Activated CD4-positive, alpha-beta memory T cell treated with anti-CD3 and anti-CD28 coated beads, Interleukin-2, amount 10 ng/mL, durations not matched to agents 7 days and 5 days (primary cell): Measurements from ENCODE around the gene RAB40C. TPM values are rescaled to one million over a fixed set of nuclear protein-coding genes. Genes with fewer than 3 reads are reported as not detected.

Source experiments
- CTCF ChIA-PET: fragments of 350-600 bp; sonication (Branson Sonifier 250); formaldehyde crosslinking; loops from one replicate; lab custom pipeline; 2021; ENCODE audit warnings: antibody characterized with exemption, inconsistent platforms; lab: Charles Lee
- POLR2A ChIA-PET: fragments of 350-600 bp; sonication (Branson Sonifier 250); formaldehyde crosslinking; loops from one replicate; lab custom pipeline; 2021; ENCODE audit warnings: antibody characterized with exemption; lab: Charles Lee
- DNase-seq: peaks from one replicate; pipeline ENCODE4 v3.0.0-alpha.2; 2020
- H3K27ac Mint-ChIP-seq: one replicate; pipeline ENCODE4 v1.8.0; 2021; ENCODE audit warnings: mild to moderate bottlenecking, mixed read lengths
- H3K27me3 Mint-ChIP-seq: one replicate; pipeline ENCODE4 v1.8.0; 2021; ENCODE audit warnings: mixed read lengths
- H3K36me3 Mint-ChIP-seq: one replicate; pipeline ENCODE4 v1.8.0; 2021; ENCODE audit warnings: low read depth, mixed read lengths
- H3K4me1 Mint-ChIP-seq: one replicate; pipeline ENCODE4 v1.8.0; 2021; ENCODE audit warnings: mixed read lengths
- H3K4me3 Mint-ChIP-seq: one replicate; pipeline ENCODE4 v1.8.0; 2021; ENCODE audit warnings: mild to moderate bottlenecking, mixed read lengths
- H3K9me3 Mint-ChIP-seq: one replicate; pipeline ENCODE4 v1.8.0; 2021; ENCODE audit warnings: mixed read lengths
- total RNA-seq, 2 experiments: library from RNA; stranded (reverse); gene quantifications; one replicate each; pipeline ENCODE4 v1.2.3, GENCODE V29; 2021

RAB40C gene
- total RNA-seq, 2 experiments from 2014 or later: 12.2 to 14.2 TPM

- H3K27ac Mint-ChIP-seq: no peak overlapping the region
- no peak for DNase-seq
- H3K27me3 Mint-ChIP-seq: no peaks in the 10 kb centered on the region
- H3K36me3 Mint-ChIP-seq: peaks cover 14% of the 10 kb centered on the region
- CTCF ChIA-PET: no interaction called here
- peaks cover 21% of the 10 kb centered on the region for H3K4me1 Mint-ChIP-seq
- H3K4me3 Mint-ChIP-seq: no peak overlapping the region
- no peaks in the 10 kb centered on the region for H3K9me3 Mint-ChIP-seq
- POLR2A ChIA-PET: interaction anchor here (1.7 to 2.6 kb wide), 3 partner anchors 9 to 25 kb away, joined by 5 to 9 read pairs (median 6); partner anchors contain the start of genes JMJD8 and WDR90
These were observed 84.5 kb downstream of the RAB40C start for GRCh38 chr16:674214-674881.

DNA sequence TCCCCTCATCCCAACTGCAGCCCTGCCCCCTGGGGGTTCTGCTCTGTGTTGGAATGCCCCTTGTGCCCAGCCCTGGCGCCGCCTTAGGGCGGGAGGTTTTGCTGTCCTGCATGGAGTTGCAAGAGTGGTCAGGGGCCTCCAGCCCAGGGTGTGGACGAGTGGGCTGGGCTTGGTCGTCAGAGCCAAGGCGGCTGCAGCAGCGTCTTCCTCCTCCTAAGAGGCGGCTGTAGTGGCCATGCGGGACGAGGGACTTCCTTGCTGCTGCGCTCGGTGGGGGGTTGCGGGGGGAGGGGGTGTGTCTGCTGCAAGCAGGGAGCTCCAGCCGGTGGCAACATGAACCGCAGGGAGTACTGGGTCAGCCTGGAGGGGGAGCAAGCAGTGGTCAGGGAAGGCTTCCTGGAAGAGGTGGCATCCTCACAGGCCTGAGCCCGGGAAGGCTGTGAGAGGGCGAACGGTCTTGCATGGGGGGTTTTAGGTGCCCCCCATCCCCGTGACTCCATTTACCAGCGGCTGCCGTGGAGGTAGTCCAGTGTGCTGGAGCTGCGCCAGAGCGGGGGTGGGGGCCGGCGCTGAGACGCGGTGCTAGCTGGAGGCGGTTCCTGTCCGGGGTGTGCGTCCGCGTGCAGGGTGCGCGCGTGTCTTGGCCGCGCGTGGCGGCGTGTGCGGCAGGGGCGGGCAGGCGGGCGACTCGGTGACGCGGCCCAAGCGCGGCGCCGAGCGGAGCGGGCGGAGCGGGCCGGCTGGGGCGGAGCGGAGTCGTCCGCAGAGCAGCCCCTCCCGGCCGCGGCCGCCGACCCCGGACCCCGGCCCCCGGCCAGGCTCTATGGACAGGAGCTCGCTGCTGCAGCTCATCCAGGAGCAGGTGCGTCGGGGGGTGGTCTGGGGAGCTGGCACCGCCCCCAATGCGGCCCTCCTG lies 85.4 kb downstream of the RAB40C start, which contains the start of gene RHBDL1:
RHBDL1 (plus strand) TSS at position 704 of the 916 bp plus-strand sequence; CDS start at position 824, 120 bp downstream.
- DNase-seq: no peak
- Mint-ChIP-seq H3K9me3 (no peaks in the 10 kb centered on the region), H3K36me3 (peaks cover 10% of the 10 kb centered on the region), H3K4me3 (no peak within 1 kb of the TSS), H3K27ac (no peak within 1 kb of the TSS), H3K27me3 (no peaks in the 10 kb centered on the region), H3K4me1 (peaks cover 20% of the 10 kb centered on the region)
- ChIA-PET CTCF (interaction anchor here (1.0 to 1.7 kb wide), 3 partner anchors 7 to 28 kb away, joined by 3 to 4 read pairs (median 4); partner anchors contain the start of genes RHOT2 and WDR24), POLR2A (interaction anchor here (1.0 to 2.9 kb wide), 7 partner anchors 8 to 26 kb away, joined by 4 to 18 read pairs (median 7); partner anchors contain the start of genes JMJD8, RHOT2, WDR24 and WDR90)

GRCh38 chr16:675884-676564 lies 86.2 kb downstream of the RAB40C start:
- CTCF ChIA-PET: interaction anchor here (0.6 to 1.7 kb wide), 4 partner anchors 8 to 1374 kb away, joined by 3 to 5 read pairs (median 4); partner anchors contain the start of genes RHOT2 and WDR24
- DNase-seq: no peak
- no peaks in the 10 kb centered on the region for H3K9me3 Mint-ChIP-seq
- no peak overlapping the region for H3K4me3 Mint-ChIP-seq
- H3K4me1 Mint-ChIP-seq: peaks cover 22% of the 10 kb centered on the region
- no peak overlapping the region for H3K27ac Mint-ChIP-seq
- H3K27me3 Mint-ChIP-seq: no peaks in the 10 kb centered on the region
- peaks cover 10% of the 10 kb centered on the region for H3K36me3 Mint-ChIP-seq
- POLR2A ChIA-PET: interaction anchor here (1.0 to 2.9 kb wide), 7 partner anchors 8 to 27 kb away, joined by 4 to 18 read pairs (median 7); partner anchors contain the start of genes JMJD8, RHOT2, WDR24 and WDR90

DNA sequence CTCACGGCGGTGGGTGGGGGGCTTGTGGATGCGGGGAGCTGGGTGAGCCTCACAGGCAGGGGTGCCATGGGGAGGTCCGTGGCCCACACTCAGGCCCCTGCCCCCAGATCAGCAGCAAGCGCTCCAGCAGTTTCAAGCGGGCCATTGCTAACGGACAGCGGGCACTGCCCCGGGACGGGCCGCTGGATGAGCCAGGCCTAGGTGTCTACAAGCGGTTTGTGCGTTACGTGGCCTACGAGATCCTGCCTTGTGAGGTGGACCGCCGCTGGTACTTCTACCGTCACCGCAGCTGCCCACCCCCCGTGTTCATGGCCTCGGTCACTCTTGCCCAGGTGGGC lies 86.7 kb downstream of the RAB40C start:
- H3K4me1 Mint-ChIP-seq: peaks cover 27% of the 10 kb centered on the region
- ChIA-PET CTCF (interaction anchor here (0.6 to 1.7 kb wide), 2 partner anchors 9 to 1374 kb away, joined by 4 to 5 read pairs; partner anchors contain the start of gene RHOT2), POLR2A (interaction anchor here (1.0 to 2.9 kb wide), 5 partner anchors 8 to 19 kb away, joined by 4 to 18 read pairs (median 9); partner anchors contain the start of genes JMJD8, RHOT2 and WDR24)
- no peaks in the 10 kb centered on the region for H3K9me3 Mint-ChIP-seq
- no peaks in the 10 kb centered on the region for H3K27me3 Mint-ChIP-seq
- H3K4me3 Mint-ChIP-seq: no peak overlapping the region
- H3K36me3 Mint-ChIP-seq: peaks cover 10% of the 10 kb centered on the region
- no peak overlapping the region for H3K27ac Mint-ChIP-seq
- DNase-seq: no peak

DNA sequence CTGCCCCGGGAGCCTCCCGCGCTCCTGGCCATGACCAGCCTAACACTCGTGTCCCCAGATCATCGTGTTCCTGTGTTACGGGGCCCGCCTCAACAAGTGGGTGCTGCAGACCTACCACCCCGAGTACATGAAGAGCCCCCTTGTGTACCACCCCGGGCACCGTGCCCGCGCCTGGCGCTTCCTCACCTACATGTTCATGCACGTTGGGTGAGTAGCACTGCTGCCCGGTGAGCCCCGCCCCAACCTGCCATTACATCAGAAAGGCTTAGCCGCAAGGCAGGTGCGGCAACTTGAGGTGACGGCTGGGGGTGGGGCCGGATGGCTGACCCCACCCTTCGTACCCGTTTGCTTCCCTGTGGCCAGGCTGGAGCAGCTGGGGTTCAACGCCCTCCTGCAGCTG lies 87.0 kb downstream of the RAB40C start:
- peak; percentile 45 for DNase-seq
- Mint-ChIP-seq H3K27me3 (no peaks in the 10 kb centered on the region), H3K36me3 (peaks cover 13% of the 10 kb centered on the region), H3K27ac (no peak overlapping the region), H3K4me3 (no peak overlapping the region), H3K4me1 (peaks cover 30% of the 10 kb centered on the region), H3K9me3 (no peaks in the 10 kb centered on the region)
- CTCF ChIA-PET: interaction anchor here (0.6 to 1.7 kb wide), 2 partner anchors 9 to 1373 kb away, joined by 4 to 5 read pairs; partner anchors contain the start of gene RHOT2
- POLR2A ChIA-PET: interaction anchor here (0.6 to 2.9 kb wide), 3 partner anchors 14 to 908 kb away, joined by 3 to 18 read pairs (median 7); partner anchors contain the start of gene WDR24

DNA sequence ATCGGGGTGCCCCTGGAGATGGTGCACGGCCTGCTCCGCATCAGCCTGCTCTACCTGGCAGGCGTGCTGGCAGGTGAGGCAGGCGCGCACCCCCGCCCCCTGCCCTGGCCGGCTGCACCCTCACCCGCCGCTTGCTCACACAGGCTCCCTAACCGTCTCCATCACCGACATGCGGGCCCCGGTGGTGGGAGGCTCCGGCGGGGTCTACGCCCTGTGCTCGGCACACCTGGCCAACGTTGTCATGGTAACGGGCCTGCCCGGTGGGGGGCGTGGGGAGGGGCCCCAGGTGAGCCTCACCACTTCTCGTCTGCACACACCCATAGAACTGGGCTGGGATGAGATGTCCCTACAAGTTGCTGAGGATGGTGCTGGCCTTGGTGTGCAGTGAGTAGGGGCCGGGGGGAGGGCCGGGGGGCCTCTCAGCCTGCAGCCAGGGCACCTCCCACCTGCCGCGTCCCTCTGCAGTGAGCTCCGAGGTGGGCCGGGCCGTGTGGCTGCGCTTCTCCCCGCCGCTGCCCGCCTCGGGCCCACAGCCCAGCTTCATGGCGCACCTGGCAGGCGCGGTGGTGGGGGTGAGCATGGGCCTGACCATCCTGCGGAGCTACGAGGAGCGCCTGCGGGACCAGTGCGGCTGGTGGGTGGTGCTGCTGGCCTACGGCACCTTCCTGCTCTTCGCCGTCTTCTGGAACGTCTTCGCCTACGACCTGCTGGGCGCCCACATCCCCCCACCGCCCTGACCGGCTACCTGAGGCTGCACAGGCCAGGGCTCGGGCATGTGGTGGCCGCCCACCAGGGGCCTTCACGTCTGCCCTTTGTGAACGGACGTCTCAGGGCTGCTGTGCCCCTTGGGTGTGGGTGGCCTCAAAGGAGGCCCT lies 87.7 kb downstream of the RAB40C start:
- DNase-seq: no peak
- Mint-ChIP-seq H3K4me3 (no peak overlapping the region), H3K4me1 (peaks cover 36% of the 10 kb centered on the region), H3K9me3 (no peaks in the 10 kb centered on the region), H3K27ac (no peak overlapping the region), H3K27me3 (no peaks in the 10 kb centered on the region), H3K36me3 (peaks cover 17% of the 10 kb centered on the region)
- POLR2A ChIA-PET: interaction anchor here (0.6 to 4.9 kb wide), 5 partner anchors 8 to 907 kb away, joined by 3 to 35 read pairs (median 18); partner anchors contain the start of genes RHOT2 and WDR24
- CTCF ChIA-PET: no interaction called here

DNA sequence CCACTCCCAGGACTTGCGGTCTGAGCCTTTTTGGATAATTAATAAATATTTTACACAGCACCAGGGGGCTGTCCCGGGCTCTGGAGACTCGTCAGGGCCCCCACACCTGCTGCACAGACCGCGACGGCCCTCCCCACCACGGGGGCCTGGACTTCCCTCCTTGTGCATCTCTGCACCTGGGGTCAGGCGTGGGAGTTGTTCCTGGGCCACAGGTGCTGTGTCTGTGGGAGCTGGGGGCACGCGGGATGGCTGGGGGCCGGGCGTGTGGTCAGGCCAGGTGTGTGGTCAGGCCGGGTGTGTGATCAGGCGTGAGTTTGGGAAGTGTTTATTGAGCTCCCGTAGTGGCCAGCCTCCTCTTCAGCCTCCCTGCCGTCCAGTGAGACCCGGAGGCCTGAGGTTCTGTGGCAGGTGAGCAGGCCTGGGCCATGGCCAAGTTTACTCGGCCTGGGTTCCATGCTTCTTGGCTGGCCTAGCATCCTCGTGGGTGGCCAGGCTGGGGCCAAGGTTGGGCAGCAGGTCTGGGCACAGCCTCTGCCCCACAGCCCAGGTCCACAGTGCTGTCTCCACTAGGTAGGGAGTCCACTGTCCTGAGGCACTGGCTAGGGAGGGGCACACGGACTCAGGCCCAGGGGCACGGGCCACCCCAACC lies 88.5 kb downstream of the RAB40C start:
- H3K4me3 Mint-ChIP-seq: peak overlapping the region; percentile 68

More for the DNA sequence above, 88.5 kb downstream of the RAB40C start:
- ChIA-PET POLR2A (interaction anchor here (1.0 to 4.9 kb wide), 5 partner anchors 9 to 30 kb away, joined by 3 to 35 read pairs (median 5); partner anchors contain the start of genes RHOT2 and WDR24), CTCF (no interaction called here)
- H3K4me1 Mint-ChIP-seq: peaks cover 44% of the 10 kb centered on the region
- no peaks in the 10 kb centered on the region for H3K9me3 Mint-ChIP-seq
- no peak for DNase-seq
- no peak overlapping the region for H3K27ac Mint-ChIP-seq
- H3K36me3 Mint-ChIP-seq: peaks cover 18% of the 10 kb centered on the region
- no peaks in the 10 kb centered on the region for H3K27me3 Mint-ChIP-seq

Other genes starting within 250 kb of the RAB40C start
- gene AXIN1, start 237.3 kb upstream of the RAB40C start, total RNA-seq: 10 to 100 TPM; 25.4 to 25.7 TPM
- gene MRPL28, start 219.5 kb upstream of the RAB40C start, total RNA-seq: 10 to 100 TPM; 71.4 to 72.6 TPM
- gene PGAP6, start 208.1 kb upstream of the RAB40C start, total RNA-seq: 10 to 100 TPM; 59.2 to 59.9 TPM
- 10 to 100 TPM; 33.9 to 34.0 TPM for gene NME4, start 192.9 kb upstream of the RAB40C start, total RNA-seq
- gene DECR2, start 188.2 kb upstream of the RAB40C start, total RNA-seq: 1 to 10 TPM; 3.0 to 3.3 TPM
- 10 to 100 TPM; 21.2 to 25.4 TPM for gene RAB11FIP3, start 164.4 kb upstream of the RAB40C start, total RNA-seq
- gene CAPN15, start 62.4 kb upstream of the RAB40C start, total RNA-seq: 10 to 100 TPM; 91.7 to 93.4 TPM
- not detected for gene PRR35, start 29.7 kb upstream of the RAB40C start, total RNA-seq
- 1 to 10 TPM; 2.3 to 2.6 TPM for gene NHLRC4, start 23.1 kb upstream of the RAB40C start, total RNA-seq
- gene PIGQ, start 20.1 kb upstream of the RAB40C start, total RNA-seq: 10 to 100 TPM; 33.7 to 35.1 TPM
- under 1 TPM; 0.10 to 0.13 TPM for gene WFIKKN1, start 40.9 kb downstream of the RAB40C start, total RNA-seq
- gene METTL26, start 46.2 kb downstream of the RAB40C start, total RNA-seq: 10 to 100 TPM; 66.6 to 67.5 TPM
- 10 to 100 TPM; 20.3 to 22.8 TPM for gene MCRIP2, start 51.8 kb downstream of the RAB40C start, total RNA-seq
- gene WDR90, start 59.3 kb downstream of the RAB40C start, total RNA-seq: 10 to 100 TPM; 58.0 to 58.4 TPM
- gene RHOT2, start 78.1 kb downstream of the RAB40C start, total RNA-seq: 100 to 1,000 TPM; 140 to 141 TPM
- gene RHBDL1, start 85.6 kb downstream of the RAB40C start, total RNA-seq: 1 to 10 TPM; 1.5 TPM
- gene STUB1, start 90.3 kb downstream of the RAB40C start, total RNA-seq: 10 to 100 TPM; 63.9 to 78.3 TPM
- 10 to 100 TPM; 27.1 to 27.2 TPM for gene JMJD8, start 94.3 kb downstream of the RAB40C start, total RNA-seq
- gene WDR24, start 100.3 kb downstream of the RAB40C start, total RNA-seq: 10 to 100 TPM; 18.1 to 18.7 TPM
- gene FBXL16, start 115.7 kb downstream of the RAB40C start, total RNA-seq: 10 to 100 TPM; 30.9 to 34.6 TPM
- 1 to 10 TPM; 4.4 to 6.2 TPM for gene METRN, start 125.1 kb downstream of the RAB40C start, total RNA-seq
- gene ANTKMT, start 131.1 kb downstream of the RAB40C start, total RNA-seq: 1 to 10 TPM; 8.4 to 9.3 TPM
- 1 to 10 TPM; 1.9 to 2.3 TPM for gene CCDC78, start 136.4 kb downstream of the RAB40C start, total RNA-seq
- 1 to 10 TPM; 8.9 to 9.1 TPM for gene HAGHL, start 137.0 kb downstream of the RAB40C start, total RNA-seq
- 10 to 100 TPM; 34.0 to 34.8 TPM for gene CIAO3, start 150.9 kb downstream of the RAB40C start, total RNA-seq
- gene MSLN, start 170.7 kb downstream of the RAB40C start, total RNA-seq: not detected
- gene RPUSD1, start 198.3 kb downstream of the RAB40C start, total RNA-seq: 10 to 100 TPM; 22.2 to 22.3 TPM
- 10 to 100 TPM; 77.6 to 80.0 TPM for gene CHTF18, start 198.6 kb downstream of the RAB40C start, total RNA-seq
- not detected for gene GNG13, start 210.7 kb downstream of the RAB40C start, total RNA-seq